Upper lobe of left lung (tissue), 6 donors: ENCODE data around the gene SLC2A3. TPM values are rescaled to one million over a fixed set of nuclear protein-coding genes. Genes with fewer than 3 reads are reported as not detected.
"Not testable (repeated sequence)": the region's sequence is repeated elsewhere in the genome, so short reads cannot be mapped to it uniquely, and the experiment has no call there.

ENCODE experiments used
- ATAC-seq, 2 donors: fragments of 200-7000 bp; cut with Tn5 transposase; one replicate each; pipeline ENCODE4 v1.9.1; 2022; ENCODE audit warnings: mild to moderate bottlenecking in 2 of 2, moderate library complexity in 2 of 2; ENCODE audit not compliant: low FRiP score in 2 of 2
- DNase-seq, 2 donors: peaks; one replicate each; pipeline ENCODE4 v3.0.0-alpha.2; 2019 to 2020
- H3K27ac ChIP-seq, 4 donors: fragments of 200-600 bp; sonication (generic); one replicate each; pipeline ENCODE4 v1.5.1; 2016 to 2019
- H3K27me3 ChIP-seq, 4 donors: fragments of 200-600 bp; sonication (generic); one replicate each; pipeline ENCODE4 v1.5.1; 2017 to 2019
- H3K36me3 ChIP-seq, 4 donors: fragments of 200-600 bp; sonication (generic); one replicate each; pipeline ENCODE4 v1.5.1; 2016 to 2019
- H3K4me1 ChIP-seq, 4 donors: fragments of 200-600 bp; sonication (generic); one replicate each; pipeline ENCODE4 v1.5.1; 2018 to 2019
- H3K4me3 ChIP-seq, 4 donors: fragments of 200-600 bp; sonication (generic); one replicate each; pipeline ENCODE4 v1.5.1; 2017 to 2019; ENCODE audit warnings: mild to moderate bottlenecking in 2 of 4, moderate library complexity in 1 of 4
- H3K9me3 ChIP-seq, 4 donors: fragments of 200-600 bp; sonication (generic); one replicate each; pipeline ENCODE4 v1.5.1; 2018 to 2019
- CTCF ChIP-seq, 6 experiments: fragments of 450-650 bp in 4 of 6; fragments of 200-600 bp in 2 of 6; sonication (generic) in 2 of 6; IDR thresholded peaks; one replicate each; pipeline ENCODE4 v1.5.1; 2016 to 2019; ENCODE audit warnings: antibody characterized with exemption in 6 of 6
- EP300 ChIP-seq, 4 donors: sonication (generic); formaldehyde crosslinking; IDR thresholded peaks; one replicate each; pipeline ENCODE4 v1.5.1; 2017; ENCODE audit warnings: antibody characterized with exemption in 4 of 4, control low read depth in 2 of 4
- POLR2A ChIP-seq, 4 donors: fragments of 450-650 bp; IDR thresholded peaks; one replicate each; pipeline ENCODE4 v1.5.1; 2016 to 2017; ENCODE audit warnings: antibody characterized with exemption in 4 of 4, mild to moderate bottlenecking in 2 of 4
- POLR2AphosphoS5 ChIP-seq, 2 donors: sonication (generic); formaldehyde crosslinking; IDR thresholded peaks; one replicate each; pipeline ENCODE4 v1.5.1; 2017; ENCODE audit warnings: antibody characterized with exemption in 2 of 2
- WGBS, 2 donors: methylation state at CpG; one replicate each; pipeline ENCODE4 v1.1.5; 2017 to 2018; 5-methylcytosine and 5-hydroxymethylcytosine counted together
- total RNA-seq, 6 donors: library from RNA; depleted of rRNA in 4 of 6; stranded (reverse); fragments of >200 nt in 4 of 6; gene quantifications; one replicate each; pipeline versions ENCODE4 v1.1.0 to v1.2.1, GENCODE V29; 2016 to 2021
- donor health status: DM: no; HTN: no; CAD: no; lungs with moderate emphysema.
- donor health status: DM: no; HTN: yes; CAD: no; lungs with severe emphysema.

SLC2A3 gene
- total RNA-seq, 6 donors from 2014 or later = 43.0 to 148 (median 63.4) TPM

GRCh38 chr12:7917392-7918267, 18.4 kb downstream of the SLC2A3 start:
- H3K27ac ChIP-seq = no peak overlapping the region
- H3K4me1 ChIP-seq = no peaks in the 10 kb centered on the region
- 90 to 93% methylated on average over 19 of the region's 19 CpGs for WGBS, 2 donors
- no peaks in the 10 kb centered on the region for H3K27me3 ChIP-seq
- DNase-seq = no peak
- H3K9me3 ChIP-seq = no peaks in the 10 kb centered on the region
- ATAC-seq = no peak
- H3K36me3 ChIP-seq = peaks cover 21 to 48% (median 42%) of the 10 kb centered on the region in 4 donors
- H3K4me3 ChIP-seq = no peak overlapping the region
- TF ChIP-seq EP300 (IDR thresholded peaks at IDR 0.05) (no peak), CTCF (IDR thresholded peaks at IDR 0.05) (no peak), POLR2AphosphoS5 (IDR thresholded peaks at IDR 0.05) (no peak), POLR2A (IDR thresholded peaks at IDR 0.05) (no peak)

- Histone ChIP-seq H3K9me3 (no peaks in the 10 kb centered on the region), H3K27ac (no peak overlapping the region), H3K27me3 (no peaks in the 10 kb centered on the region), H3K4me1 (no peaks in the 10 kb centered on the region), H3K4me3 (no peak overlapping the region), H3K36me3 (peaks cover 15 to 42% (median 35%) of the 10 kb centered on the region in 4 donors)
- 85% methylated on average over 1 of the region's 1 CpG; no CpG with 5 or more reads in 1 of the 2 donors for WGBS, 2 donors
- no peak for TF ChIP-seq POLR2AphosphoS5 (IDR thresholded peaks at IDR 0.05)
- no peak for TF ChIP-seq POLR2A (IDR thresholded peaks at IDR 0.05)
- no peak for TF ChIP-seq CTCF (IDR thresholded peaks at IDR 0.05)
- no peak for TF ChIP-seq EP300 (IDR thresholded peaks at IDR 0.05)
- DNase-seq = no peak
- ATAC-seq = no peak
Measured at GRCh38 chr12:7916936-7917335, 19.1 kb downstream of the SLC2A3 start.

GRCh38 chr12:7915661-7916403, 20.2 kb downstream of the SLC2A3 start:
- H3K4me3 ChIP-seq = no peak overlapping the region
- H3K36me3 ChIP-seq = peaks cover 7 to 30% (median 24%) of the 10 kb centered on the region in 4 donors
- H3K27ac ChIP-seq = no peak overlapping the region
- no peak for TF ChIP-seq POLR2AphosphoS5 (IDR thresholded peaks at IDR 0.05)
- no peak for TF ChIP-seq EP300 (IDR thresholded peaks at IDR 0.05)
- TF ChIP-seq CTCF (IDR thresholded peaks at IDR 0.05) = no peak
- no peak for TF ChIP-seq POLR2A (IDR thresholded peaks at IDR 0.05)
- H3K27me3 ChIP-seq = no peaks in the 10 kb centered on the region
- no peaks in the 10 kb centered on the region for H3K9me3 ChIP-seq
- ATAC-seq = peak; percentile 21 to 42
- no peaks in the 10 kb centered on the region for H3K4me1 ChIP-seq
- DNase-seq = peak in 1 of 2 donors; percentile 81
- 42 to 48% methylated on average over 20 to 25 of the region's 38 CpGs for whole genome bisulfite sequencing, 2 donors

- H3K27ac ChIP-seq, DNase-seq, H3K36me3 ChIP-seq, ATAC-seq, H3K4me1 ChIP-seq, H3K9me3 ChIP-seq, H3K27me3 ChIP-seq, H3K4me3 ChIP-seq: not testable (repeated sequence)
- 80 to 95% methylated on average over 7 of the region's 7 CpGs for WGBS, 2 donors
Measured at GRCh38 chr12:7910106-7910505, 25.9 kb downstream of the SLC2A3 start.

GRCh38 chr12:7907009-7907408, 29.0 kb downstream of the SLC2A3 start:
- no peaks in the 10 kb centered on the region for H3K27me3 ChIP-seq
- no peak overlapping the region for H3K4me3 ChIP-seq
- ATAC-seq (peak in 1 of 2 donors; percentile 45), DNase-seq (no peak)
- no peaks in the 10 kb centered on the region for H3K9me3 ChIP-seq
- TF ChIP-seq POLR2A (IDR thresholded peaks at IDR 0.05) (no peak), POLR2AphosphoS5 (IDR thresholded peaks at IDR 0.05) (no peak), EP300 (IDR thresholded peaks at IDR 0.05) (no peak), CTCF (IDR thresholded peaks at IDR 0.05) (peak in 1 of 6 experiments; percentile 17)
- peaks cover 0 to 3% (median 0%) of the 10 kb centered on the region in 4 donors for H3K4me1 ChIP-seq
- WGBS, 2 donors = 12 to 29% methylated on average over 3 of the region's 3 CpGs
- H3K27ac ChIP-seq = no peak overlapping the region
- H3K36me3 ChIP-seq = no peaks in the 10 kb centered on the region

GRCh38 chr12:7906303-7906702, 29.7 kb downstream of the SLC2A3 start:
- H3K4me3 ChIP-seq, H3K9me3 ChIP-seq, ATAC-seq, H3K27me3 ChIP-seq, DNase-seq, H3K27ac ChIP-seq, H3K4me1 ChIP-seq, H3K36me3 ChIP-seq: not testable (repeated sequence)
- 82 to 90% methylated on average over 4 of the region's 4 CpGs for WGBS, 2 donors

GRCh38 chr12:7905600-7906125, 30.3 kb downstream of the SLC2A3 start:
- H3K4me1 ChIP-seq, H3K4me3 ChIP-seq, H3K27me3 ChIP-seq, ATAC-seq, DNase-seq, H3K27ac ChIP-seq, H3K9me3 ChIP-seq, H3K36me3 ChIP-seq: not testable (repeated sequence)
- WGBS, 2 donors = 18 to 37% methylated on average over 3 to 4 of the region's 5 CpGs
